Tongue (tissue), 2 donors: ENCODE results near the gene CSNK1G1. TPM values are rescaled to one million over a fixed set of nuclear protein-coding genes. Genes with fewer than 3 reads are reported as not detected.
"Not testable (repeated sequence)": the region's sequence is repeated elsewhere in the genome, so short reads cannot be mapped to it uniquely, and the experiment has no call there.

ENCODE experiments used
- DNase-seq: peaks from one replicate; pipeline ENCODE4 v3.0.0-alpha.2; 2015
- total RNA-seq: library from RNA; depleted of rRNA; stranded (reverse); fragments of >200 nt; gene quantifications from one replicate; pipeline ENCODE4 v1.2.3, GENCODE V29; 2014

The CSNK1G1 gene
- total RNA-seq, 1 donor from 2014 or later: 18.8 TPM

- no peak for DNase-seq
Measured at GRCh38 chr15:64349375-64349774, 6.6 kb downstream of the CSNK1G1 start.

GRCh38 chr15:64348455-64348854, 7.5 kb downstream of the CSNK1G1 start:
- DNase-seq: no peak

GRCh38 chr15:64346242-64346641, 9.7 kb downstream of the CSNK1G1 start:
- not testable (repeated sequence) for DNase-seq

- no peak for DNase-seq
Measured at GRCh38 chr15:64344651-64345294, 11.2 kb downstream of the CSNK1G1 start.

GRCh38 chr15:64343841-64344240, 12.1 kb downstream of the CSNK1G1 start:
- DNase-seq: no peak

- DNase-seq: no peak
Measured at GRCh38 chr15:64343222-64343621, 12.8 kb downstream of the CSNK1G1 start.

GRCh38 chr15:64341961-64342360, 14.0 kb downstream of the CSNK1G1 start:
- DNase-seq: no peak

GRCh38 chr15:64340355-64340754, 15.6 kb downstream of the CSNK1G1 start:
- no peak for DNase-seq

GRCh38 chr15:64337761-64338160, 18.2 kb downstream of the CSNK1G1 start:
- peak; percentile 18 for DNase-seq

- DNase-seq: no peak
Measured at GRCh38 chr15:64333986-64334929, 21.7 kb downstream of the CSNK1G1 start.

- no peak for DNase-seq
Measured at GRCh38 chr15:64333516-64333915, 22.5 kb downstream of the CSNK1G1 start.

GRCh38 chr15:64331668-64332067, 24.3 kb downstream of the CSNK1G1 start:
- not testable (repeated sequence) for DNase-seq

GRCh38 chr15:64326975-64327374, 29.0 kb downstream of the CSNK1G1 start:
- DNase-seq: not testable (repeated sequence)

GRCh38 chr15:64326458-64326857, 29.5 kb downstream of the CSNK1G1 start:
- DNase-seq: not testable (repeated sequence)

- no peak for DNase-seq
Measured at GRCh38 chr15:64324165-64324877, 31.7 kb downstream of the CSNK1G1 start.

- no peak for DNase-seq
Measured at GRCh38 chr15:64315216-64315615, 40.8 kb downstream of the CSNK1G1 start.

- peak; percentile 7 for DNase-seq
Measured at GRCh38 chr15:64314456-64314855, 41.5 kb downstream of the CSNK1G1 start.

- no peak for DNase-seq
Measured at GRCh38 chr15:64311566-64311965, 44.4 kb downstream of the CSNK1G1 start.

GRCh38 chr15:64310036-64310435, 45.9 kb downstream of the CSNK1G1 start:
- DNase-seq: no peak

GRCh38 chr15:64305261-64305660, 50.7 kb downstream of the CSNK1G1 start:
- no peak for DNase-seq

- DNase-seq: no peak
Measured at GRCh38 chr15:64289550-64289949, 66.4 kb downstream of the CSNK1G1 start.

GRCh38 chr15:64288999-64289398, 67.0 kb downstream of the CSNK1G1 start:
- no peak for DNase-seq

- DNase-seq: peak; percentile 39
Measured at GRCh38 chr15:64288577-64288976, 67.4 kb downstream of the CSNK1G1 start.
